Stimulated activated CD8-positive, alpha-beta memory T cell treated with anti-CD3 and anti-CD28 coated beads, Interleukin-4, amount 100 ng/mL, for 1 hour (primary cell): Measurements from ENCODE around the gene OR13J1.
A peak's percentile ranks its signal among the peaks of the same experiment; 100 is the strongest.
"Not testable (repeated sequence)": the region's sequence is repeated elsewhere in the genome, so short reads cannot be mapped to it uniquely, and the experiment has no call there.

ENCODE experiments used
- DNase-seq, 2 donors: peaks; one replicate each; pipeline ENCODE4 v3.0.0-alpha.2; 2020; ENCODE audit warnings: low read depth in 2 of 2, low spot score in 1 of 2

The OR13J1 gene

GRCh38 chr9:35905051-35905781 is 35.0 kb upstream of the OR13J1 start:
- no peak for DNase-seq

GRCh38 chr9:35904338-35904737 is 34.1 kb upstream of the OR13J1 start:
- no peak for DNase-seq

GRCh38 chr9:35903049-35903448 is 32.8 kb upstream of the OR13J1 start:
- no peak for DNase-seq

GRCh38 chr9:35899021-35899420 is 28.8 kb upstream of the OR13J1 start:
- no peak for DNase-seq

GRCh38 chr9:35898337-35898736 is 28.1 kb upstream of the OR13J1 start:
- DNase-seq: no peak

DNA sequence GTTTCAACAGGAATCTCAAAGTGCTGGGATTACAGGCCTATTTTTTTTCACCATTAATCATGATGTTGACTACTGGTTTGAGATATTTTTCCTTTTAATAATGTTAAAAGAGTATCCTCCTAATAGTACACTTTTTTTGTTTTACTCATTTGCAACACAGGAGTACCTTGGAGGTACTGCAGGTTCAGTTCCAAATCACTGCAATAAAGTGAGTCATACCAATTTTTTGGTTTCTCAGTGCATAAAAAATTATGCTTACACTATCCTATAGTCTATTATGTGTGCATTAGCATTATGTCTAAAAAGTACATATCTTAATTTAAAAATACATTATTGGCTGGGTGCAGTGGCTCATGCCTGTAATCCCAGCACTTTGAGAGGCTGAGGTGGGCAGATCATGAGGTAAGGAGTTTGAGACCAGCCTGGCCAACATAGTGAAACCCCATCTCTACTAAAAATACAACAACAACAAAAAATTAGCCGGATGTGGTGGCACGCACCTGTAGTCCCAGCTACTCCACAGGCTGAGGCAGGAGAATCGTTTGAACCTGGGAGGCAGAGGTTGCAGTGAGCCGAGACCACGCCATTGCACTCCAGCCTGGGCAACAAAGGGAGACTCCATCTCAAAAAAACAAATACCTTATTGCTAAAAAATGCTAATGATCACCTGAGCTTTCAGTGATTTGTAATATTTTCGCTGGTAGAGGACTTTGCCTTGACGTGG is 27.3 kb upstream of the OR13J1 start:
- not testable (repeated sequence) for DNase-seq

DNA sequence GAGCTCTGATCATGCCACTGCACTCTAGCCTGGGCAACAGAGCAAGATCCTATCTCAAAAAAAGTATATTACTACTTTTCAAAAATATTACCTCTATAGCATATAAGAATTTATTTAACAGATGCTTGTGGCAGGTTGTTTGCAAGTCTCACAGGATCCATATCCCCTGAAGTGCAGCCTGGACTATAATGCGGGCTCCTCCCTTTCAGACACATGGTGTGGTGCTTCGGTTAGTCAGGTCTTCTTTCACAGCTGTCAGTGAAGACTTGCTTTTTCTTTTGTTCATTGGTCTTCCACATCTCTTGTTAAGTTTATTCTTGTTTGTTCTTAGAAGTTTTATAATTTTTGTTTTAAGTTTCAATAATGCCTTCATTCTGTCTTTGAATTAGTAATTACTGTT is 26.4 kb upstream of the OR13J1 start:
- DNase-seq: no peak

- no peak for DNase-seq
Measured at GRCh38 chr9:35892051-35892450, 21.9 kb upstream of the OR13J1 start.

DNA sequence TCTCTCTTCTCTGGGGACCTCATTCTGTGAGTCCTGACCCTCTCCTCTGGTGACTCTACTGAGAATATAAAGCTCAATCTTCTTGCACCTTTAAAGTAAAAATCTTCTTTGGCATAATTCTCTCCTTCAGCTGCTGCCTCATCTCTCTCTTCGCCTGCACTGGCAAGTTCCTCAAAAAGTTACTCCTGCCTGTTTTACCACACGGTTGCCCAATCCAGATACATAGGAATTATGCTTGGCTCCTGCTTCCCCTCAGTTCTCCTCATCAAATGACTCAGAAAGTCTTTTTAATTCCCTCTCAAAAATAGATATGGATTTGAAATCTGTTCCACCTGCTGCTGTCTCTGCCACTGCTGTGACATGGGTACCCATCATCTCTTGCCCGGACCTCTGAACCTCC is 21.4 kb upstream of the OR13J1 start:
- no peak for DNase-seq

DNA sequence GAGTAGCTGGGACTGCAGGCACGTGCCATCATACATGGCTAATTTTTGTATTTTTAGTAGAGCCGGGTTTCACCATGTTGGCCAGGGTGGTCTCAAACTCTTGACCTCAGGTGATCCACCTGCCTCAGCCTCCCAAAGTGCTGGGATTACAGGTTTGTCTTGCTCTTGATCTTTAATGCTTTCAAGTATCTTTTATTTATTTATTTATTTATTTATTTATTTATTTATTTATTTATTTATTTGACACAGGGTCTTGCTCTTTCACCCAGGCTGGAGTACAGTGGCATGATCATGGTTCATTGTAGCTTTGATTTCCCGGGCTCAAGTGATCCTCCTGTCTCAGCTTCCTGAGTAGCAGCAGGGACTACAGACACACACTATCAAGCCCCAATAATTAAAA is 14.7 kb upstream of the OR13J1 start:
- DNase-seq: not testable (repeated sequence)

GRCh38 chr9:35882996-35883395 is 12.8 kb upstream of the OR13J1 start:
- no peak for DNase-seq

- DNase-seq: peak; percentile 60 to 65
Measured at GRCh38 chr9:35882263-35882848, 12.2 kb upstream of the OR13J1 start.

DNA sequence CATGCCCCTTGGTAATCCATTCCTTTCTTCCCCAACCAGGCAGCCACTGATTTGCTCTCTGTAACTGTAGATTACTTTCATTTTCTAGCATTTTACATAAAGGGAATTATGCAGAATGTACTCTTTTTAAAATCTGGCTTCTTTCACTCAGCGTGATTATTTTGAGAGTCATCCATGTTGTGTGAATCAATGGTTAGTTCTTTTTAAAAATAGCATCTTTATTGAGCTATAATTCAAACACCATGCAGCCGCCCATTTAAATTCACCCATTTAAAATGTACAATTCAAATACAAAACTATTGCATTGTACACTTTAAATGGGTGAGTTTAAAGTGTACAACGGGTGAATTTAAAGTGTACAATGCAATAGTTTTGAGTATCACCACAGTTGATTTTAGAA is 2.3 kb upstream of the OR13J1 start:
- no peak for DNase-seq

GRCh38 chr9:35871545-35871944 is 1.3 kb upstream of the OR13J1 start:
- no peak for DNase-seq

DNA sequence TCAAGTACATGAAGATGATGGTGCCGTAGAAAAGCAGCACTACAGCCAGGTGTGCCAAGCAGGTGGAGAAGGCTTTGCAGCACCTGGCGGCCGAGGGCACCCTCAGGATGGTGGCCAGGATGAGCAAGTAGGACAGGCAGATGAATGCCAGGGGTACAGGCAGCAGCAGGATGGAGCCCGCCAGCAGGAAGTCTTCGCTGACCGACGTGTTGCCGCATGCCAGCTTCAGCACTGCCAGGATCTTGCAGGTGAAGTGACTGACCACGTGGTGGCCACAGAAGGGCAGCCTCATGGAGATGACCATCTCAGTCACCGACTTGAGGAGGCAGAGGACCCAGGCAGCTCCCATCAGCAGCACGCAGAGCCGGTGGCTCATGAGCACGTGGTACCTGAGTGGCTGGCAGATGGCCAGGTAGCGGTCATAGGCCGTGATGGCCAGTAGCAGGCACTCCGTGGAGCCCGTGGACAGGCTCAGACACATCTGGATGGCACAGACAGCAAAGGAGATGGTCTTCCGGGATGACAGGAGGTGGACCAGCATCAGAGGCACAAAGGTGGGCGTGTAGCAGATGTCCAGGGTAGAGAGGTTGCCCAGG is 482 bp downstream of the OR13J1 start:
- DNase-seq: no peak

- no peak for DNase-seq
Measured at GRCh38 chr9:35868933-35869332, 1.3 kb downstream of the OR13J1 start.

DNA sequence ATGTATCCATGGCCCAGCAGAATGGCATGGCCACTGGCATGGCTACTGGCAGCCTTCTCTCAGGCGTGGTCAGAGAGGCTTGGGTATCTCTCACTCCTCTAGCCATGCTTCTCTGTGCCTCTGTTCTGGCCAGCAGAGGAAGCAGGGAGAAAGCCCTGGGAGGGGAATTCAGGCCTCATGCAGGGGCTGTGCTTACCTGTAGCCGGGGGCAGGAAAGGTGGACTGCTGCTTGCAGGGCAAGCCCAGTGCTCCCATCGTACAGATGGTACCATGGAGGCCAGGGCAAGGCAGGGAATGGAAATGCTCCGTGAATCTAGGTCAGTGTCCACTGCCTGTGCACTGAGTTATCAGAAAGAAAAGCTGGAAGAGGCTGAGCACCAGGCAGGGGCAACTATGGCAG is 2.7 kb downstream of the OR13J1 start:
- no peak for DNase-seq

DNA sequence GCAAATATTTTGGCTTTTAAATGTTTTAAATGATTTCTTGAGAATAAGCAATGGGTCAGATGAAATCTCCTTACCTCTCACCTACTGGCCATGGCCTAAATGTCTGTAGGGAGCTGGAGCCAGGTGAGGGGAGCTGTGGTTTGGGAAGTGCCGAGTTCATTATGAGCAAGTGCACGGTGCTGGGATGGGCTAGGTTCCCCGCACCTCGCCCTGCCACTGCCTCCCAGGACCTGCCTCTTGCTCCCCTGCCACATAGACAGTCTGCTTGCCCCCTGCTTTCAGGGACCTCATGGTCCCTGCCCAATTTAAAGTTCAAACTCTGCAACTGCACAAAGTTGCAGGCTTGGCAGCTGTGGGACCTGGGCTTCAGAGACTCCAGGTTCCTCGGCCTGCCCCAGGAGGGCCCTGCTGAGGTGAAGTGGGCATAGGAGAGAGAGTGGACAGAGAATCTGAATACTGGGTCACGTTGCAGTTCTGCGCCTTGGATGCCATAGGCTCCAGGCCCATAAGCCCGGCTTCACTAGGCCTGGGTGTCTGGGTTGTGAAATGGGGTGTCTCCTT is 5.4 kb downstream of the OR13J1 start:
- DNase-seq: no peak

DNA sequence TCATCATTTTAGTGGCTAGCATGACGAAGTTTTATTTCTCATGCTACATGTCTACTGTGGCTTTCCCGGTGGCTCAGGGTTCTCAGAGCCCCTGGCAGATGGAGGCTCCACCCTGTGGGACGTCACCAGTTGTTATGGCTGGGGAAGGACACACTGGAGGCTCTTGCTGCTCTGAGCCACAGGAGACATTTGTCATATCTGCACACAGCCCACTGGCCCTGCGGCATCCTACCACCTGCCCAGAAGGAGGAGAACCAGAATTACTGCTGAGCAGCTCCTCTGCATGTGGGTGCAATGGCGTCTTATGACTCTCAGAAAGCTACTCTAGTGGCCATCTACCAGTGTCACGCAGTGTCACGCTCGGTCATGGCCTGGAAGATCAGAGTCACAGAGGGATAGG is 6.6 kb downstream of the OR13J1 start:
- no peak for DNase-seq

DNA sequence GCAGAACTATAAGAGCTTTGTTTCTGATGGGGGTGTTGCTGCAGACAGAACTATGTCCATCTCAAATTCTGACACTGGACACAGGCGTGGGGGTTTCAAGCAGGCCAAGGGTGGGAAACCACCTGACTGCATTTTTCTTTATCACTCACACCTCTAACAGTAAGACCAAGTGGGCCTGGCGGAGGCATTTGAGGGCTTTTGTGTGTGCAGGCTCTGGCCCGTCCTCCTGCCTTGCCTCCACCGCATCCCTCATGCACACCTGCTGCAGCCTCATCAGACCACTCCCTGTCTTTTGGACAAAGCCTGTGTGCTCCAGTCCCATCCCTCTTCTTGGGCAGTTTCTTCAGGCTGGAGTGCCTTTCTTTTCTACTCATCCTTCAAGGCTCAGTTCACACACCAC is 7.9 kb downstream of the OR13J1 start:
- no peak for DNase-seq

DNA sequence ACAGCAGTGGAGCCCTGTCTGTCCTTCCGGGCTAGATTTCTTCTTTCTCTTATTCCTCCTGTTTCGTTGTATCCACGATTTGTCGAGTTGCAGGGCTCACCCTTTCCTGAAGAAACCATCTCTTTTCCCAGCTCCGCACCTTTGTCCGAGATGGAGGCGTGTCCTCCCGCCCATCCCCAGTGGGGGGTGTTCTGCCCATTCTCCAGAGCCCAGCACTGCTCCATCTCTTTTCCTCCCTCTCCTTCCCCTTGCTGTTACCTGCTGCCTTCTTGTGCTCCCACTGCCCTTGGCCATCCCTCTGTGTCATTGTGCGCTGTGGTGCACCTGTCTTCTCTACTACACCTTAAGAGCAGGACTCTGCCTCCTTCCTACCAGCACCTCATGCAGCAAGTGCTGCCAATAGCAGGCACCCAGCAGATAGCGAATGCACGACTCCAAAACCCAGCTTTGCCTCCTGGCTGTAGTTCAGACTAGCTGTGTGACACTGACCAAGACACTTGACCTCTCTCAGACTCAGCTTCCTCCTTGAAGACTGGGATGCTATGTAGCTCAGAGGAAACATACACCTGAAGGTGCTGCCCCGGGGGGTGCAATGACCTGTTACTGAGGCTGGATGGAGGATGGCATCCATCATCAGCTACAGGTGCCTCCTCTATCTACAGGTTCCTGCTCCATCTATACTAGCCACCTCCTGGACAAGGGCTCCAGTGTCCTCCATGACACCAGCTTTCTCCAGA is 8.9 kb downstream of the OR13J1 start:
- DNase-seq: no peak
